ENCODE measurements around the gene ART1.
"Not testable (repeated sequence)": the region's sequence is repeated elsewhere in the genome, so short reads cannot be mapped to it uniquely, and the experiment has no call there.

ART1 gene

GRCh38 chr11:3632070-3632660 is 12.8 kb upstream of the ART1 start:
- H3K27ac ChIP-seq (ENCODE audit: low read depth, low read length), result no peak overlapping the region
- no peak overlapping the region for H3K4me3 ChIP-seq (ENCODE audit: low read depth, low read length)
- H3K36me3 ChIP-seq (ENCODE audit: control insufficient read depth, insufficient read depth, low read length), result no peaks in the 10 kb centered on the region
- H3K9me3 ChIP-seq (ENCODE audit: control insufficient read depth, insufficient read depth, low read depth, low read length), result no peaks in the 10 kb centered on the region
- no peak overlapping the region for H3K9ac ChIP-seq (ENCODE audit: low read length)
- no peaks in the 10 kb centered on the region for H3K27me3 ChIP-seq (ENCODE audit: control insufficient read depth, insufficient read depth, low read length)
- no peaks in the 10 kb centered on the region for H3K4me1 ChIP-seq (ENCODE audit: control insufficient read depth, insufficient read depth, low read length)

- no peak overlapping the region for H3K27ac ChIP-seq (ENCODE audit: low read depth, low read length)
- H3K9me3 ChIP-seq (ENCODE audit: control insufficient read depth, insufficient read depth, low read depth, low read length), result no peaks in the 10 kb centered on the region
- H3K27me3 ChIP-seq (ENCODE audit: control insufficient read depth, insufficient read depth, low read length), result no peaks in the 10 kb centered on the region
- no peak overlapping the region for H3K9ac ChIP-seq (ENCODE audit: low read length)
- H3K4me1 ChIP-seq (ENCODE audit: control insufficient read depth, insufficient read depth, low read length), result no peaks in the 10 kb centered on the region
- H3K4me3 ChIP-seq (ENCODE audit: low read depth, low read length), result no peak overlapping the region
- no peaks in the 10 kb centered on the region for H3K36me3 ChIP-seq (ENCODE audit: control insufficient read depth, insufficient read depth, low read length)
Measured at GRCh38 chr11:3635641-3636375, 9.1 kb upstream of the ART1 start.

GRCh38 chr11:3637201-3637600 is 7.7 kb upstream of the ART1 start:
- H3K4me3 ChIP-seq (ENCODE audit: low read depth, low read length), result no peak overlapping the region
- H3K9me3 ChIP-seq (ENCODE audit: control insufficient read depth, insufficient read depth, low read depth, low read length), result no peaks in the 10 kb centered on the region
- H3K36me3 ChIP-seq (ENCODE audit: control insufficient read depth, insufficient read depth, low read length), result no peaks in the 10 kb centered on the region
- peaks cover 8% of the 10 kb centered on the region; the same call in 1 of the 2 replicates for H3K4me1 ChIP-seq (ENCODE audit: control insufficient read depth, insufficient read depth, low read length)
- no peak overlapping the region for H3K9ac ChIP-seq (ENCODE audit: low read length)
- H3K27me3 ChIP-seq (ENCODE audit: control insufficient read depth, insufficient read depth, low read length), result peaks cover 7% of the 10 kb centered on the region; the same call in 1 of the 2 replicates
- no peak overlapping the region for H3K27ac ChIP-seq (ENCODE audit: low read depth, low read length)

- Histone ChIP-seq H3K27ac (ENCODE audit: low read depth, low read length) (no peak overlapping the region), H3K27me3 (ENCODE audit: control insufficient read depth, insufficient read depth, low read length) (peaks cover 7% of the 10 kb centered on the region; the same call in 1 of the 2 replicates), H3K4me3 (ENCODE audit: low read depth, low read length) (no peak overlapping the region), H3K9ac (ENCODE audit: low read length) (no peak overlapping the region), H3K4me1 (ENCODE audit: control insufficient read depth, insufficient read depth, low read length) (peaks cover 13% of the 10 kb centered on the region; the same call in 1 of the 2 replicates), H3K36me3 (ENCODE audit: control insufficient read depth, insufficient read depth, low read length) (no peaks in the 10 kb centered on the region), H3K9me3 (ENCODE audit: control insufficient read depth, insufficient read depth, low read depth, low read length) (no peaks in the 10 kb centered on the region)
Measured at GRCh38 chr11:3638513-3638912, 6.4 kb upstream of the ART1 start.

GRCh38 chr11:3639841-3640240 is 5.1 kb upstream of the ART1 start:
- Histone ChIP-seq H3K27me3 (ENCODE audit: control insufficient read depth, insufficient read depth, low read length) (peaks cover 7% of the 10 kb centered on the region; the same call in 1 of the 2 replicates), H3K9me3 (ENCODE audit: control insufficient read depth, insufficient read depth, low read depth, low read length) (peaks cover 6% of the 10 kb centered on the region), H3K9ac (ENCODE audit: low read length) (no peak overlapping the region), H3K27ac (ENCODE audit: low read depth, low read length) (no peak overlapping the region), H3K36me3 (ENCODE audit: control insufficient read depth, insufficient read depth, low read length) (no peaks in the 10 kb centered on the region), H3K4me1 (ENCODE audit: control insufficient read depth, insufficient read depth, low read length) (peaks cover 15% of the 10 kb centered on the region; the same call in 1 of the 2 replicates), H3K4me3 (ENCODE audit: low read depth, low read length) (no peak overlapping the region)

GRCh38 chr11:3641191-3641590 is 3.7 kb upstream of the ART1 start:
- no peak overlapping the region for H3K27ac ChIP-seq (ENCODE audit: low read depth, low read length)
- H3K4me3 ChIP-seq (ENCODE audit: low read depth, low read length), result peak overlapping the region; percentile 77
- H3K9ac ChIP-seq (ENCODE audit: low read length), result peak overlapping the region; percentile 51

GRCh38 chr11:3641701-3642070 is 3.2 kb upstream of the ART1 start, which contains the start of gene ART5:
ART5 (minus strand) TSS chr11:3641992; CDS start chr11:3641862, 130 bp downstream.
- peak within 1 kb of the TSS; percentile 78 for H3K9ac ChIP-seq (ENCODE audit: low read length)
- H3K27me3 ChIP-seq (ENCODE audit: control insufficient read depth, insufficient read depth, low read length), result peaks cover 7% of the 10 kb centered on the region; the same call in 1 of the 2 replicates
- peak within 1 kb of the TSS; percentile 77 for H3K4me3 ChIP-seq (ENCODE audit: low read depth, low read length)
- H3K27ac ChIP-seq (ENCODE audit: low read depth, low read length), result peak within 1 kb of the TSS; percentile 83
- H3K9me3 ChIP-seq (ENCODE audit: control insufficient read depth, insufficient read depth, low read depth, low read length), result peaks cover 9% of the 10 kb centered on the region
- no peaks in the 10 kb centered on the region for H3K36me3 ChIP-seq (ENCODE audit: control insufficient read depth, insufficient read depth, low read length)
- H3K4me1 ChIP-seq (ENCODE audit: control insufficient read depth, insufficient read depth, low read length), result peaks cover 15% of the 10 kb centered on the region; the same call in 1 of the 2 replicates

More at GRCh38 chr11:3641191-3641590, 3.7 kb upstream of the ART1 start:
- Histone ChIP-seq H3K27me3 (ENCODE audit: control insufficient read depth, insufficient read depth, low read length) (peaks cover 7% of the 10 kb centered on the region; the same call in 1 of the 2 replicates), H3K9me3 (ENCODE audit: control insufficient read depth, insufficient read depth, low read depth, low read length) (peaks cover 9% of the 10 kb centered on the region), H3K4me1 (ENCODE audit: control insufficient read depth, insufficient read depth, low read length) (peaks cover 15% of the 10 kb centered on the region; the same call in 1 of the 2 replicates), H3K36me3 (ENCODE audit: control insufficient read depth, insufficient read depth, low read length) (no peaks in the 10 kb centered on the region)

GRCh38 chr11:3642071-3642951 is 2.6 kb upstream of the ART1 start:
- peak overlapping the region; percentile 83 for H3K27ac ChIP-seq (ENCODE audit: low read depth, low read length)
- peaks cover 7% of the 10 kb centered on the region; the same call in 1 of the 2 replicates for H3K27me3 ChIP-seq (ENCODE audit: control insufficient read depth, insufficient read depth, low read length)
- no peaks in the 10 kb centered on the region for H3K36me3 ChIP-seq (ENCODE audit: control insufficient read depth, insufficient read depth, low read length)
- H3K9me3 ChIP-seq (ENCODE audit: control insufficient read depth, insufficient read depth, low read depth, low read length), result peaks cover 9% of the 10 kb centered on the region
- peak overlapping the region; percentile 53 for H3K4me3 ChIP-seq (ENCODE audit: low read depth, low read length)
- H3K4me1 ChIP-seq (ENCODE audit: control insufficient read depth, insufficient read depth, low read length), result peaks cover 15% of the 10 kb centered on the region; the same call in 1 of the 2 replicates
- peak overlapping the region; percentile 78 for H3K9ac ChIP-seq (ENCODE audit: low read length)

- H3K36me3 ChIP-seq (ENCODE audit: control insufficient read depth, insufficient read depth, low read length); H3K9me3 ChIP-seq (ENCODE audit: control insufficient read depth, insufficient read depth, low read depth, low read length); H3K27me3 ChIP-seq (ENCODE audit: control insufficient read depth, insufficient read depth, low read length): not testable (repeated sequence)
- peak overlapping the region; percentile 53 for H3K4me3 ChIP-seq (ENCODE audit: low read depth, low read length)
- peak overlapping the region; percentile 78 for H3K9ac ChIP-seq (ENCODE audit: low read length)
- peak overlapping the region; percentile 83; the same call in 1 of the 2 replicates for H3K27ac ChIP-seq (ENCODE audit: low read depth, low read length)
- H3K4me1 ChIP-seq (ENCODE audit: control insufficient read depth, insufficient read depth, low read length), result peaks cover 15% of the 10 kb centered on the region; the same call in 1 of the 2 replicates
Measured at GRCh38 chr11:3643102-3643546, 1.8 kb upstream of the ART1 start.

GRCh38 chr11:3645552-3645951 is 624 bp downstream of the ART1 start:
- Histone ChIP-seq H3K27me3 (ENCODE audit: control insufficient read depth, insufficient read depth, low read length) (peaks cover 7% of the 10 kb centered on the region; the same call in 1 of the 2 replicates), H3K27ac (ENCODE audit: low read depth, low read length) (no peak overlapping the region), H3K9ac (ENCODE audit: low read length) (no peak overlapping the region), H3K4me3 (ENCODE audit: low read depth, low read length) (no peak overlapping the region), H3K36me3 (ENCODE audit: control insufficient read depth, insufficient read depth, low read length) (no peaks in the 10 kb centered on the region), H3K9me3 (ENCODE audit: control insufficient read depth, insufficient read depth, low read depth, low read length) (peaks cover 12% of the 10 kb centered on the region), H3K4me1 (ENCODE audit: control insufficient read depth, insufficient read depth, low read length) (peaks cover 15% of the 10 kb centered on the region; the same call in 1 of the 2 replicates)
